H9 (cell line): ENCODE results near the gene PLEKHM3. TPM values are rescaled to one million over a fixed set of nuclear protein-coding genes. Genes with fewer than 3 reads are reported as not detected.

ENCODE experiments used
- DNase-seq: peaks from one replicate; pipeline ENCODE4 v3.0.0-alpha.2; 2017
- H2AFZ ChIP-seq: one replicate; pipeline ENCODE4 v1.6.1; 2013; ENCODE audit warnings: mild to moderate bottlenecking, low read length, control low read depth, moderate library complexity
- H2AK5ac ChIP-seq: 2 replicates; pipeline ENCODE4 v1.6.1; 2013; ENCODE audit warnings: low read length, control low read depth, mixed read lengths; ENCODE audit not compliant: insufficient read length
- H2BK120ac ChIP-seq: one replicate; pipeline ENCODE4 v1.6.1; 2013; ENCODE audit warnings: low read depth, mild to moderate bottlenecking, low read length, control low read depth, inconsistent platforms; ENCODE audit not compliant: poor library complexity, severe bottlenecking
- H2BK12ac ChIP-seq: 2 replicates; pipeline ENCODE4 v1.6.1; 2013; ENCODE audit warnings: low read length, control low read depth, mixed read lengths, low read depth; ENCODE audit not compliant: insufficient read length
- H2BK15ac ChIP-seq: 2 replicates; pipeline ENCODE4 v1.6.1; 2013; ENCODE audit warnings: low read depth, low read length, control low read depth
- H2BK20ac ChIP-seq: one replicate; pipeline ENCODE4 v1.6.1; 2013; ENCODE audit warnings: low read depth, mild to moderate bottlenecking, low read length, control low read depth, inconsistent platforms; ENCODE audit not compliant: poor library complexity, severe bottlenecking
- H2BK5ac ChIP-seq: 2 replicates; pipeline ENCODE4 v1.6.1; 2013; ENCODE audit warnings: low read length, control low read depth, mixed read lengths; ENCODE audit not compliant: insufficient read length
- H3K14ac ChIP-seq: 2 replicates; pipeline ENCODE4 v1.6.1; 2013; ENCODE audit warnings: low read length, control low read depth; ENCODE audit not compliant: insufficient read depth
- H3K18ac ChIP-seq: 2 replicates; pipeline ENCODE4 v1.6.1; 2013; ENCODE audit warnings: low read depth, mild to moderate bottlenecking, mixed read lengths, low read length, control low read depth; ENCODE audit not compliant: insufficient read length
- H3K23ac ChIP-seq: 2 replicates; pipeline ENCODE4 v1.6.1; 2013; ENCODE audit warnings: low read length, control low read depth, mixed read lengths, low read depth; ENCODE audit not compliant: insufficient read length
- H3K23me2 ChIP-seq: 2 replicates; pipeline ENCODE4 v1.6.1; 2013; ENCODE audit warnings: low read depth, mild to moderate bottlenecking, mixed read lengths, low read length, control low read depth; ENCODE audit not compliant: insufficient read length, poor library complexity, severe bottlenecking
- H3K27ac ChIP-seq: 2 replicates; pipeline ENCODE4 v1.5.1; 2013; ENCODE audit warnings: low read length, control low read depth, mixed read lengths, low read depth; ENCODE audit not compliant: insufficient read length
- H3K27me3 ChIP-seq: 2 replicates; pipeline ENCODE4 v1.6.1; 2013; ENCODE audit warnings: low read length, control low read depth, inconsistent platforms; ENCODE audit not compliant: insufficient read depth
- H3K4ac ChIP-seq: 2 replicates; pipeline ENCODE4 v1.6.1; 2013; ENCODE audit warnings: low read depth, mild to moderate bottlenecking, control low read depth, inconsistent platforms, low read length, moderate library complexity
- H3K4me1 ChIP-seq: 2 replicates; pipeline ENCODE4 v1.6.1; 2013; ENCODE audit warnings: low read length, control low read depth, inconsistent platforms; ENCODE audit not compliant: insufficient read depth
- H3K4me2 ChIP-seq: 2 replicates; pipeline ENCODE4 v1.6.1; 2013; ENCODE audit warnings: low read length, control low read depth, mixed read lengths; ENCODE audit not compliant: insufficient read length, insufficient read depth
- H3K56ac ChIP-seq: 2 replicates; pipeline ENCODE4 v1.6.1; 2013; ENCODE audit warnings: low read depth, mild to moderate bottlenecking, mixed read lengths, low read length, control low read depth; ENCODE audit not compliant: insufficient read length
- H3K79me1 ChIP-seq: 2 replicates; pipeline ENCODE4 v1.6.1; 2013; ENCODE audit warnings: low read depth, mild to moderate bottlenecking, moderate library complexity, low read length, control low read depth, inconsistent platforms; ENCODE audit not compliant: insufficient read depth, poor library complexity, severe bottlenecking
- H3K79me2 ChIP-seq: 2 replicates; pipeline ENCODE4 v1.6.1; 2013; ENCODE audit warnings: low read length, control low read depth, inconsistent platforms; ENCODE audit not compliant: insufficient read depth
- H3K9ac ChIP-seq: 2 replicates; pipeline ENCODE4 v1.6.1; 2013; ENCODE audit warnings: low read length, control low read depth, mixed read lengths; ENCODE audit not compliant: insufficient read length; ENCODE audit errors: extremely low read depth
- H3K9me3 ChIP-seq: one replicate; pipeline ENCODE4 v1.6.1; 2013; ENCODE audit warnings: low read depth, low read length, inconsistent platforms; ENCODE audit not compliant: control insufficient read depth
- H3T11ph ChIP-seq: one replicate; pipeline ENCODE4 v1.6.1; 2013; ENCODE audit warnings: mild to moderate bottlenecking, low read length, control low read depth, inconsistent platforms
- H4K20me1 ChIP-seq: one replicate; pipeline ENCODE4 v1.6.1; 2013; ENCODE audit not compliant: control insufficient read depth, insufficient read length, insufficient read depth
- H4K5ac ChIP-seq: 2 replicates; pipeline ENCODE4 v1.6.1; 2013; ENCODE audit warnings: low read depth, mild to moderate bottlenecking, mixed read lengths, low read length, control low read depth; ENCODE audit not compliant: insufficient read length
- H4K8ac ChIP-seq: replicated peaks from 2 replicates; pipeline ENCODE4 v1.6.1; 2013; ENCODE audit warnings: low read length, control low read depth, mixed read lengths, low read depth; ENCODE audit not compliant: insufficient read length
- H4K91ac ChIP-seq: 2 replicates; pipeline ENCODE4 v1.6.1; 2013; ENCODE audit warnings: low read depth, mild to moderate bottlenecking, moderate library complexity, mixed read lengths, low read length, control low read depth; ENCODE audit not compliant: insufficient read length
- H3K27ac Mint-ChIP-seq, 3 experiments: 2 replicates in 2 of 3; 3 replicates in 1 of 3; pipeline ENCODE4 v1.8.0; 2020 to 2021; ENCODE audit warnings: mixed read lengths in 3 of 3, mild to moderate bottlenecking in 1 of 3, moderate library complexity in 1 of 3
- H3K27me3 Mint-ChIP-seq: 2 replicates; pipeline ENCODE4 v1.8.0; 2021; ENCODE audit warnings: low read depth, mild to moderate bottlenecking, moderate library complexity, mixed read lengths
- H3K36me3 Mint-ChIP-seq, 3 experiments: 2 replicates in 2 of 3; 3 replicates in 1 of 3; pipeline ENCODE4 v1.8.0; 2020 to 2021; ENCODE audit warnings: low read depth in 3 of 3, mixed read lengths in 3 of 3; ENCODE audit not compliant: insufficient read depth in 1 of 3
- H3K4me1 Mint-ChIP-seq, 2 experiments: 2 replicates each; pipeline ENCODE4 v1.8.0; 2020; ENCODE audit warnings: mixed read lengths in 2 of 2
- H3K4me3 Mint-ChIP-seq, 2 experiments: 2 replicates in 1 of 2; 3 replicates in 1 of 2; pipeline ENCODE4 v1.8.0; 2020 to 2021; ENCODE audit warnings: mild to moderate bottlenecking in 2 of 2, mixed read lengths in 2 of 2, moderate library complexity in 1 of 2
- H3K9me3 Mint-ChIP-seq, 2 experiments: 2 replicates in 1 of 2; 3 replicates in 1 of 2; pipeline ENCODE4 v1.8.0; 2020; ENCODE audit warnings: mild to moderate bottlenecking in 2 of 2, mixed read lengths in 2 of 2, moderate library complexity in 1 of 2
- CTCF ChIP-seq: fragments of 200-600 bp; sonication (generic); conservative IDR thresholded peaks from 3 replicates; pipeline ENCODE4 v1.8.0; 2021; ENCODE audit warnings: antibody characterized with exemption, mild to moderate bottlenecking
- WGBS: extraction: QIAGEN DNeasy Blood & Tissue Kit; methylation state at CpG from one replicate; pipeline ENCODE4 v1.1.7; 2013; ENCODE audit warnings: missing lambda C conversion rate, low lambda C conversion rate, mixed read lengths; ENCODE audit not compliant: insufficient read length; ENCODE audit errors: extremely low coverage; 5-methylcytosine and 5-hydroxymethylcytosine counted together
- total RNA-seq: library from RNA; stranded (reverse); gene quantifications from 2 replicates; pipeline ENCODE4 v1.2.1, GENCODE V29; 2021

PLEKHM3 gene
- total RNA-seq, 1 experiment from 2014 or later: 7.5 TPM

GRCh38 chr2:207796585-207797350, 228.6 kb downstream of the PLEKHM3 start:
- no peak overlapping the region; a peak in 2 of 5 replicates for H3K4me3 Mint-ChIP-seq
- H3K27ac ChIP-seq: peak overlapping the region; percentile 50

More at GRCh38 chr2:207796585-207797350, 228.6 kb downstream of the PLEKHM3 start:
- Histone ChIP-seq H2BK20ac (no peak overlapping the region), H3K14ac (peak overlapping the region; percentile 9; the same call in 1 of the 2 replicates), H4K91ac (no peak overlapping the region), H3K9me3 (no peaks in the 10 kb centered on the region), H2BK5ac (no peak overlapping the region), H3K9ac (no peak overlapping the region), H2BK15ac (no peak overlapping the region), H3K4me1 (peaks cover 5% of the 10 kb centered on the region), H3K79me2 (no peaks in the 10 kb centered on the region), H3K56ac (no peak overlapping the region), H3K27me3 (no peaks in the 10 kb centered on the region), H2AK5ac (no peak overlapping the region), H4K5ac (no peak overlapping the region), H2BK12ac (no peak overlapping the region), H2AFZ (no peak overlapping the region), H3K4me2 (no peak overlapping the region), H3K79me1 (no peaks in the 10 kb centered on the region), H3K4ac (no peak overlapping the region), H4K8ac (no peak overlapping the region), H2BK120ac (no peak overlapping the region), H3K23ac (no peak overlapping the region), H3T11ph (no peak overlapping the region), H4K20me1 (no peaks in the 10 kb centered on the region), H3K23me2 (no peaks in the 10 kb centered on the region), H3K18ac (peak overlapping the region; percentile 77)
- no peak for TF ChIP-seq CTCF
- no CpG with 5 or more reads among the region's 8 CpGs for WGBS
- Mint-ChIP-seq H3K4me1 (peaks cover 24 to 30% of the 10 kb centered on the region in 2 experiments), H3K27me3 (no peaks in the 10 kb centered on the region), H3K27ac (peak overlapping the region; percentile 97 to 98 (median 98)), H3K36me3 (no peaks in the 10 kb centered on the region), H3K9me3 (no peaks in the 10 kb centered on the region)
- peak; percentile 87 for DNase-seq
